ENCODE measurements around the gene LPCAT1. TPM values are rescaled to one million over a fixed set of nuclear protein-coding genes. Genes with fewer than 3 reads are reported as not detected.

Gene LPCAT1
- total RNA-seq, 2 donors from 2014 or later, result 78.5 to 124 TPM

- H3K27ac Mint-ChIP-seq, result no peak overlapping the region
- Histone ChIP-seq H3K9me3 (ENCODE audit: control insufficient read depth, low read length) (no peaks in the 10 kb centered on the region), H3K4me3 (ENCODE audit: low read length) (no peak overlapping the region), H3K36me3 (ENCODE audit: control insufficient read depth, insufficient read depth, low read length) (peaks cover 26% of the 10 kb centered on the region), H3K27ac (ENCODE audit: low read depth, low read length) (no peak overlapping the region), H3K4me1 (ENCODE audit: control insufficient read depth, insufficient read depth, low read length) (no peaks in the 10 kb centered on the region), H3K27me3 (ENCODE audit: control insufficient read depth, insufficient read depth, low read length, poor library complexity, severe bottlenecking) (no peaks in the 10 kb centered on the region), H3K9ac (ENCODE audit: extremely low read depth, low read length, poor library complexity, severe bottlenecking) (no peak overlapping the region)
- peaks cover 3% of the 10 kb centered on the region for H3K4me1 Mint-ChIP-seq
- WGBS, 2 experiments (ENCODE audit: insufficient coverage in 1 of 2, insufficient read length in 1 of 2), result 96 to 98% methylated on average over 15 to 18 of the region's 18 CpGs
- H3K4me3 Mint-ChIP-seq, result no peak overlapping the region
- TF ChIP-seq CTCF (conservative IDR thresholded peaks at IDR 0.05), result no peak
- H3K9me3 Mint-ChIP-seq, result no peaks in the 10 kb centered on the region
- H3K27me3 Mint-ChIP-seq (ENCODE audit: insufficient read depth), result no peaks in the 10 kb centered on the region
- DNase-seq, result no peak
- peaks cover 27% of the 10 kb centered on the region for H3K36me3 Mint-ChIP-seq (ENCODE audit: low read depth)
Observed at GRCh38 chr5:1497795-1498622, 25.8 kb downstream of the LPCAT1 start.

GRCh38 chr5:1497242-1497777 lies 26.4 kb downstream of the LPCAT1 start:
- peaks cover 33% of the 10 kb centered on the region for H3K36me3 ChIP-seq (ENCODE audit: control insufficient read depth, insufficient read depth, low read length)
- H3K9me3 ChIP-seq (ENCODE audit: control insufficient read depth, low read length), result no peaks in the 10 kb centered on the region
- Mint-ChIP-seq H3K4me1 (no peaks in the 10 kb centered on the region), H3K27ac (no peak overlapping the region), H3K9me3 (no peaks in the 10 kb centered on the region), H3K27me3 (ENCODE audit: insufficient read depth) (no peaks in the 10 kb centered on the region), H3K4me3 (no peak overlapping the region), H3K36me3 (ENCODE audit: low read depth) (peaks cover 32% of the 10 kb centered on the region)
- no peaks in the 10 kb centered on the region for H3K27me3 ChIP-seq (ENCODE audit: control insufficient read depth, insufficient read depth, low read length, poor library complexity, severe bottlenecking)
- no peak overlapping the region for H3K9ac ChIP-seq (ENCODE audit: extremely low read depth, low read length, poor library complexity, severe bottlenecking)
- no peak overlapping the region for H3K4me3 ChIP-seq (ENCODE audit: low read length)
- H3K27ac ChIP-seq (ENCODE audit: low read depth, low read length), result no peak overlapping the region
- no peak for TF ChIP-seq CTCF (conservative IDR thresholded peaks at IDR 0.05)
- no peaks in the 10 kb centered on the region for H3K4me1 ChIP-seq (ENCODE audit: control insufficient read depth, insufficient read depth, low read length)
- WGBS, 2 experiments (ENCODE audit: insufficient coverage in 1 of 2, insufficient read length in 1 of 2), result 93 to 98% methylated on average over 9 to 14 of the region's 14 CpGs
- DNase-seq, result no peak

- Histone ChIP-seq H3K4me3 (ENCODE audit: low read length) (no peak overlapping the region), H3K36me3 (ENCODE audit: control insufficient read depth, insufficient read depth, low read length) (peaks cover 46% of the 10 kb centered on the region), H3K27ac (ENCODE audit: low read depth, low read length) (no peak overlapping the region), H3K9me3 (ENCODE audit: control insufficient read depth, low read length) (no peaks in the 10 kb centered on the region), H3K27me3 (ENCODE audit: control insufficient read depth, insufficient read depth, low read length, poor library complexity, severe bottlenecking) (no peaks in the 10 kb centered on the region), H3K4me1 (ENCODE audit: control insufficient read depth, insufficient read depth, low read length) (no peaks in the 10 kb centered on the region), H3K9ac (ENCODE audit: extremely low read depth, low read length, poor library complexity, severe bottlenecking) (no peak overlapping the region)
- Mint-ChIP-seq H3K4me1 (no peaks in the 10 kb centered on the region), H3K27ac (no peak overlapping the region), H3K36me3 (ENCODE audit: low read depth) (peaks cover 45% of the 10 kb centered on the region), H3K4me3 (no peak overlapping the region), H3K27me3 (ENCODE audit: insufficient read depth) (no peaks in the 10 kb centered on the region), H3K9me3 (no peaks in the 10 kb centered on the region)
- TF ChIP-seq CTCF (conservative IDR thresholded peaks at IDR 0.05), result no peak
- no peak for DNase-seq
- WGBS, 2 experiments (ENCODE audit: insufficient coverage in 1 of 2, insufficient read length in 1 of 2), result 86 to 88% methylated on average over 6 of the region's 6 CpGs
Observed at GRCh38 chr5:1495525-1495897, 28.2 kb downstream of the LPCAT1 start.

Measured in endodermal cell (in vitro differentiated cells).